Measurements from ENCODE around the gene WWOX.

DNA sequence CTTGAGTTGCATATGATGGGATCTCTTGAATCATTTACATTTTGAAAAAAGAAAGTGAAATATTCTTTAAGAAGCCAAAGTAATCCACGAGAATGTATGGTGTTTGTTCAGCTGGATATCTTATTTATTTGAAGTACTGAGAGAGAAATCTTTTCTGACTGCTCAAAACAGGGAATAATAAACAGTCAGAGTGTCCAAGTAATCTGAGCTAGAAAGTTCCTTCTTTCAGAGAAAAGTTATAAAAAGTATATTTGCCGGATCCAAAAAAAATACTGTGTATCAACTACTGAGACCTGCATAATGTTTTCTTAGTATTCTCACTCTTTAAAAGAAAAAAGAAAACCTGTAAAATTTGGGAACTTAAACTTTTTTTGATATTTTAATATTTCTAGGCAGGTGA, 350.8 kb downstream of the WWOX start:
- TF ChIP-seq POLR2A (IDR thresholded peaks at IDR 0.05) = no peak
- TF ChIP-seq, protein P1, sequence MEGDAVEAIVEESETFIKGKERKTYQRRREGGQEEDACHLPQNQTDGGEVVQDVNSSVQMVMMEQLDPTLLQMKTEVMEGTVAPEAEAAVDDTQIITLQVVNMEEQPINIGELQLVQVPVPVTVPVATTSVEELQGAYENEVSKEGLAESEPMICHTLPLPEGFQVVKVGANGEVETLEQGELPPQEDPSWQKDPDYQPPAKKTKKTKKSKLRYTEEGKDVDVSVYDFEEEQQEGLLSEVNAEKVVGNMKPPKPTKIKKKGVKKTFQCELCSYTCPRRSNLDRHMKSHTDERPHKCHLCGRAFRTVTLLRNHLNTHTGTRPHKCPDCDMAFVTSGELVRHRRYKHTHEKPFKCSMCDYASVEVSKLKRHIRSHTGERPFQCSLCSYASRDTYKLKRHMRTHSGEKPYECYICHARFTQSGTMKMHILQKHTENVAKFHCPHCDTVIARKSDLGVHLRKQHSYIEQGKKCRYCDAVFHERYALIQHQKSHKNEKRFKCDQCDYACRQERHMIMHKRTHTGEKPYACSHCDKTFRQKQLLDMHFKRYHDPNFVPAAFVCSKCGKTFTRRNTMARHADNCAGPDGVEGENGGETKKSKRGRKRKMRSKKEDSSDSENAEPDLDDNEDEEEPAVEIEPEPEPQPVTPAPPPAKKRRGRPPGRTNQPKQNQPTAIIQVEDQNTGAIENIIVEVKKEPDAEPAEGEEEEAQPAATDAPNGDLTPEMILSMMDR (IDR thresholded peaks at IDR 0.05) = no peak

Data from gastroesophageal sphincter (tissue), 3 donors.